H9 (cell line): Measurements from ENCODE around the gene RERE. TPM values are rescaled to one million over a fixed set of nuclear protein-coding genes. Genes with fewer than 3 reads are reported as not detected.

Experiments used
- DNase-seq: peaks from one replicate; pipeline ENCODE4 v3.0.0-alpha.2; 2017
- H2AFZ ChIP-seq: one replicate; pipeline ENCODE4 v1.6.1; 2013; ENCODE audit warnings: mild to moderate bottlenecking, low read length, control low read depth, moderate library complexity
- H2AK5ac ChIP-seq: 2 replicates; pipeline ENCODE4 v1.6.1; 2013; ENCODE audit warnings: low read length, control low read depth, mixed read lengths; ENCODE audit not compliant: insufficient read length
- H2BK120ac ChIP-seq: one replicate; pipeline ENCODE4 v1.6.1; 2013; ENCODE audit warnings: low read depth, mild to moderate bottlenecking, low read length, control low read depth, inconsistent platforms; ENCODE audit not compliant: poor library complexity, severe bottlenecking
- H2BK12ac ChIP-seq: 2 replicates; pipeline ENCODE4 v1.6.1; 2013; ENCODE audit warnings: low read length, control low read depth, mixed read lengths, low read depth; ENCODE audit not compliant: insufficient read length
- H2BK15ac ChIP-seq: 2 replicates; pipeline ENCODE4 v1.6.1; 2013; ENCODE audit warnings: low read depth, low read length, control low read depth
- H2BK20ac ChIP-seq: one replicate; pipeline ENCODE4 v1.6.1; 2013; ENCODE audit warnings: low read depth, mild to moderate bottlenecking, low read length, control low read depth, inconsistent platforms; ENCODE audit not compliant: poor library complexity, severe bottlenecking
- H2BK5ac ChIP-seq: 2 replicates; pipeline ENCODE4 v1.6.1; 2013; ENCODE audit warnings: low read length, control low read depth, mixed read lengths; ENCODE audit not compliant: insufficient read length
- H3K14ac ChIP-seq: 2 replicates; pipeline ENCODE4 v1.6.1; 2013; ENCODE audit warnings: low read length, control low read depth; ENCODE audit not compliant: insufficient read depth
- H3K18ac ChIP-seq: 2 replicates; pipeline ENCODE4 v1.6.1; 2013; ENCODE audit warnings: low read depth, mild to moderate bottlenecking, mixed read lengths, low read length, control low read depth; ENCODE audit not compliant: insufficient read length
- H3K23ac ChIP-seq: 2 replicates; pipeline ENCODE4 v1.6.1; 2013; ENCODE audit warnings: low read length, control low read depth, mixed read lengths, low read depth; ENCODE audit not compliant: insufficient read length
- H3K23me2 ChIP-seq: 2 replicates; pipeline ENCODE4 v1.6.1; 2013; ENCODE audit warnings: low read depth, mild to moderate bottlenecking, mixed read lengths, low read length, control low read depth; ENCODE audit not compliant: insufficient read length, poor library complexity, severe bottlenecking
- H3K27ac ChIP-seq: 2 replicates; pipeline ENCODE4 v1.5.1; 2013; ENCODE audit warnings: low read length, control low read depth, mixed read lengths, low read depth; ENCODE audit not compliant: insufficient read length
- H3K27me3 ChIP-seq: 2 replicates; pipeline ENCODE4 v1.6.1; 2013; ENCODE audit warnings: low read length, control low read depth, inconsistent platforms; ENCODE audit not compliant: insufficient read depth
- H3K4ac ChIP-seq: 2 replicates; pipeline ENCODE4 v1.6.1; 2013; ENCODE audit warnings: low read depth, mild to moderate bottlenecking, control low read depth, inconsistent platforms, low read length, moderate library complexity
- H3K4me1 ChIP-seq: 2 replicates; pipeline ENCODE4 v1.6.1; 2013; ENCODE audit warnings: low read length, control low read depth, inconsistent platforms; ENCODE audit not compliant: insufficient read depth
- H3K4me2 ChIP-seq: 2 replicates; pipeline ENCODE4 v1.6.1; 2013; ENCODE audit warnings: low read length, control low read depth, mixed read lengths; ENCODE audit not compliant: insufficient read length, insufficient read depth
- H3K56ac ChIP-seq: 2 replicates; pipeline ENCODE4 v1.6.1; 2013; ENCODE audit warnings: low read depth, mild to moderate bottlenecking, mixed read lengths, low read length, control low read depth; ENCODE audit not compliant: insufficient read length
- H3K79me1 ChIP-seq: 2 replicates; pipeline ENCODE4 v1.6.1; 2013; ENCODE audit warnings: low read depth, mild to moderate bottlenecking, moderate library complexity, low read length, control low read depth, inconsistent platforms; ENCODE audit not compliant: insufficient read depth, poor library complexity, severe bottlenecking
- H3K79me2 ChIP-seq: 2 replicates; pipeline ENCODE4 v1.6.1; 2013; ENCODE audit warnings: low read length, control low read depth, inconsistent platforms; ENCODE audit not compliant: insufficient read depth
- H3K9ac ChIP-seq: 2 replicates; pipeline ENCODE4 v1.6.1; 2013; ENCODE audit warnings: low read length, control low read depth, mixed read lengths; ENCODE audit not compliant: insufficient read length; ENCODE audit errors: extremely low read depth
- H3K9me3 ChIP-seq: one replicate; pipeline ENCODE4 v1.6.1; 2013; ENCODE audit warnings: low read depth, low read length, inconsistent platforms; ENCODE audit not compliant: control insufficient read depth
- H3T11ph ChIP-seq: one replicate; pipeline ENCODE4 v1.6.1; 2013; ENCODE audit warnings: mild to moderate bottlenecking, low read length, control low read depth, inconsistent platforms
- H4K20me1 ChIP-seq: one replicate; pipeline ENCODE4 v1.6.1; 2013; ENCODE audit not compliant: control insufficient read depth, insufficient read length, insufficient read depth
- H4K5ac ChIP-seq: 2 replicates; pipeline ENCODE4 v1.6.1; 2013; ENCODE audit warnings: low read depth, mild to moderate bottlenecking, mixed read lengths, low read length, control low read depth; ENCODE audit not compliant: insufficient read length
- H4K8ac ChIP-seq: replicated peaks from 2 replicates; pipeline ENCODE4 v1.6.1; 2013; ENCODE audit warnings: low read length, control low read depth, mixed read lengths, low read depth; ENCODE audit not compliant: insufficient read length
- H4K91ac ChIP-seq: 2 replicates; pipeline ENCODE4 v1.6.1; 2013; ENCODE audit warnings: low read depth, mild to moderate bottlenecking, moderate library complexity, mixed read lengths, low read length, control low read depth; ENCODE audit not compliant: insufficient read length
- H3K27ac Mint-ChIP-seq, 3 experiments: 2 replicates in 2 of 3; 3 replicates in 1 of 3; pipeline ENCODE4 v1.8.0; 2020 to 2021; ENCODE audit warnings: mixed read lengths in 3 of 3, mild to moderate bottlenecking in 1 of 3, moderate library complexity in 1 of 3
- H3K27me3 Mint-ChIP-seq: 2 replicates; pipeline ENCODE4 v1.8.0; 2021; ENCODE audit warnings: low read depth, mild to moderate bottlenecking, moderate library complexity, mixed read lengths
- H3K36me3 Mint-ChIP-seq, 3 experiments: 2 replicates in 2 of 3; 3 replicates in 1 of 3; pipeline ENCODE4 v1.8.0; 2020 to 2021; ENCODE audit warnings: low read depth in 3 of 3, mixed read lengths in 3 of 3; ENCODE audit not compliant: insufficient read depth in 1 of 3
- H3K4me1 Mint-ChIP-seq, 2 experiments: 2 replicates each; pipeline ENCODE4 v1.8.0; 2020; ENCODE audit warnings: mixed read lengths in 2 of 2
- H3K4me3 Mint-ChIP-seq, 2 experiments: 2 replicates in 1 of 2; 3 replicates in 1 of 2; pipeline ENCODE4 v1.8.0; 2020 to 2021; ENCODE audit warnings: mild to moderate bottlenecking in 2 of 2, mixed read lengths in 2 of 2, moderate library complexity in 1 of 2
- H3K9me3 Mint-ChIP-seq, 2 experiments: 2 replicates in 1 of 2; 3 replicates in 1 of 2; pipeline ENCODE4 v1.8.0; 2020; ENCODE audit warnings: mild to moderate bottlenecking in 2 of 2, mixed read lengths in 2 of 2, moderate library complexity in 1 of 2
- CTCF ChIP-seq: fragments of 200-600 bp; sonication (generic); conservative IDR thresholded peaks from 3 replicates; pipeline ENCODE4 v1.8.0; 2021; ENCODE audit warnings: antibody characterized with exemption, mild to moderate bottlenecking
- total RNA-seq: library from RNA; stranded (reverse); gene quantifications from 2 replicates; pipeline ENCODE4 v1.2.1, GENCODE V29; 2021

The RERE gene
- total RNA-seq, 1 experiment from 2014 or later = 103 TPM

GRCh38 chr1:8659593-8659992 lies 157.8 kb downstream of the RERE start:
- H3K14ac ChIP-seq = no peak overlapping the region
- no peaks in the 10 kb centered on the region for H3K9me3 Mint-ChIP-seq
- no peak overlapping the region for H3K27ac ChIP-seq
- no peaks in the 10 kb centered on the region for H3K23me2 ChIP-seq
- no peak for TF ChIP-seq CTCF
- H3K4ac ChIP-seq = no peak overlapping the region
- H2AFZ ChIP-seq = no peak overlapping the region
- no peak overlapping the region for H3K4me3 Mint-ChIP-seq
- H3K23ac ChIP-seq = no peak overlapping the region
- no peak overlapping the region for H3K18ac ChIP-seq
- no peak overlapping the region for H2BK20ac ChIP-seq
- no peak overlapping the region for H4K8ac ChIP-seq
- no peak overlapping the region for H3K9ac ChIP-seq
- no peaks in the 10 kb centered on the region for H3K27me3 ChIP-seq
- H4K20me1 ChIP-seq = no peaks in the 10 kb centered on the region
- peaks cover 14 to 21% (median 18%) of the 10 kb centered on the region in 3 experiments for H3K36me3 Mint-ChIP-seq
- no peak overlapping the region for H3K4me2 ChIP-seq
- no peaks in the 10 kb centered on the region for H3K27me3 Mint-ChIP-seq
- H3K79me1 ChIP-seq = peaks cover 3% of the 10 kb centered on the region
- H2BK120ac ChIP-seq = no peak overlapping the region
- no peak overlapping the region for H2BK5ac ChIP-seq
- no peak overlapping the region for H4K5ac ChIP-seq
- no peak overlapping the region for H3K56ac ChIP-seq
- no peak overlapping the region for H2BK12ac ChIP-seq
- H3K79me2 ChIP-seq = peaks cover 31% of the 10 kb centered on the region; the same call in 1 of the 2 replicates
- no peak overlapping the region for H3T11ph ChIP-seq
- no peaks in the 10 kb centered on the region for H3K9me3 ChIP-seq
- peaks cover 6 to 10% of the 10 kb centered on the region in 2 experiments for H3K4me1 Mint-ChIP-seq
- H3K4me1 ChIP-seq = peaks cover 12% of the 10 kb centered on the region; the same call in 1 of the 2 replicates
- H3K27ac Mint-ChIP-seq = no peak overlapping the region
- H4K91ac ChIP-seq = no peak overlapping the region
- DNase-seq = no peak
- H2BK15ac ChIP-seq = no peak overlapping the region
- H2AK5ac ChIP-seq = no peak overlapping the region
